Measurements from ENCODE around the gene MMP23B.

GRCh38 chr1:1618396-1619068 is 13.4 kb upstream of the MMP23B start:
- TF ChIP-seq CTCF (IDR thresholded peaks at IDR 0.05) = no peak
- TF ChIP-seq POLR2A (IDR thresholded peaks at IDR 0.05) = no peak

All from Peyer's patch (tissue), 4 donors.